GM23248 (cell line): ENCODE measurements around the gene NPAS3. TPM values are rescaled to one million over a fixed set of nuclear protein-coding genes. Genes with fewer than 3 reads are reported as not detected.

Experiments used
- DNase-seq: peaks from one replicate; pipeline ENCODE4 v3.0.0-alpha.2; 2015
- H2AFZ ChIP-seq: fragments of 200-600 bp; sonication (generic); 2 replicates; pipeline ENCODE4 v1.6.1; 2016; ENCODE audit warnings: antibody characterized with exemption
- H3F3A ChIP-seq: fragments of 200-600 bp; sonication (generic); 2 replicates; pipeline ENCODE4 v1.6.1; 2016; ENCODE audit warnings: mild to moderate bottlenecking, antibody characterized with exemption, mixed run types; ENCODE audit not compliant: insufficient read depth
- H3K27ac ChIP-seq: fragments of 200-600 bp; sonication (generic); 2 replicates; pipeline ENCODE4 v1.5.1; 2016; ENCODE audit warnings: mild to moderate bottlenecking
- H3K27me3 ChIP-seq: fragments of 200-600 bp; sonication (generic); replicated peaks from 2 replicates; pipeline ENCODE4 v1.6.1; 2016; ENCODE audit warnings: mild to moderate bottlenecking; ENCODE audit not compliant: insufficient read depth
- H3K36me3 ChIP-seq: fragments of 200-600 bp; sonication (generic); 2 replicates; pipeline ENCODE4 v1.6.1; 2016; ENCODE audit warnings: low read depth, mild to moderate bottlenecking
- H3K4me1 ChIP-seq: fragments of 200-600 bp; sonication (generic); 2 replicates; pipeline ENCODE4 v1.6.1; 2016; ENCODE audit warnings: mild to moderate bottlenecking; ENCODE audit not compliant: insufficient read depth
- H3K4me2 ChIP-seq: fragments of 200-600 bp; sonication (generic); one replicate; pipeline ENCODE4 v1.6.1; 2016; ENCODE audit warnings: mild to moderate bottlenecking; ENCODE audit not compliant: unreplicated experiment
- H3K4me3 ChIP-seq: fragments of 200-600 bp; sonication (generic); 2 replicates; pipeline ENCODE4 v1.5.1; 2016; ENCODE audit warnings: mild to moderate bottlenecking
- H3K79me2 ChIP-seq: fragments of 200-600 bp; sonication (generic); 2 replicates; pipeline ENCODE4 v1.6.1; 2016; ENCODE audit warnings: mild to moderate bottlenecking; ENCODE audit not compliant: insufficient read depth
- H3K9ac ChIP-seq: fragments of 200-600 bp; sonication (generic); 2 replicates; pipeline ENCODE4 v1.6.1; 2016; ENCODE audit warnings: mild to moderate bottlenecking
- H3K9me2 ChIP-seq: fragments of 200-600 bp; sonication (generic); 2 replicates; pipeline ENCODE4 v1.6.1; 2016; ENCODE audit warnings: mixed run types, mild to moderate bottlenecking, moderate library complexity; ENCODE audit not compliant: insufficient read depth
- H3K9me3 ChIP-seq: fragments of 200-600 bp; sonication (generic); one replicate; pipeline ENCODE4 v1.6.1; 2017; ENCODE audit warnings: low read depth
- H4K20me1 ChIP-seq: fragments of 200-600 bp; sonication (generic); 2 replicates; pipeline ENCODE4 v1.6.0; 2016; ENCODE audit not compliant: insufficient read depth
- EZH2 ChIP-seq: fragments of 200-600 bp; sonication (generic); IDR thresholded peaks from 2 replicates; pipeline ENCODE4 v1.6.1; 2018; ENCODE audit warnings: antibody characterized with exemption, mild to moderate bottlenecking; ENCODE audit not compliant: insufficient read depth, poor library complexity, severe bottlenecking
- EZH2phosphoT487 ChIP-seq: fragments of 200-600 bp; sonication (generic); IDR thresholded peaks from 2 replicates; pipeline ENCODE4 v1.6.1; 2018; ENCODE audit warnings: antibody characterized with exemption, moderate library complexity, mild to moderate bottlenecking, low read depth; ENCODE audit not compliant: insufficient read depth
- WGBS, 2 experiments: methylation state at CpG; one replicate each; pipeline ENCODE4 v1.1.6; 2015 to 2017; ENCODE audit warnings: low lambda C conversion rate in 2 of 2, low coverage in 1 of 2; ENCODE audit errors: missing lambda C conversion rate in 2 of 2; 5-methylcytosine and 5-hydroxymethylcytosine counted together
- in situ Hi-C: fragments of 300-500 bp; cut with MboI; formaldehyde crosslinking; loops from 2 replicates; pipeline ENCODE4 v1.15.0; 2020
- polyA plus RNA-seq: library from polyadenylated mRNA; unstranded; fragments of >200 nt; fragmentation: Nextera tagmentation; extraction: Ambion mirVana; gene quantifications from 2 replicates; pipeline ENCODE4 v1.2.1, GENCODE V29; 2016
- total RNA-seq: library from RNA; depleted of rRNA; stranded (reverse); fragments of >200 nt; shearing (Covaris generic); gene quantifications from 2 replicates; pipeline ENCODE4 v1.2.3, GENCODE V29; 2014

The NPAS3 gene
- total and polyA plus RNA-seq, 2 experiments from 2014 or later: 0.65 TPM; not detected in 1

- Histone ChIP-seq H3K9me2 (no peaks in the 10 kb centered on the region), H3K4me3 (no peak overlapping the region), H3K36me3 (no peaks in the 10 kb centered on the region), H3K9me3 (no peaks in the 10 kb centered on the region), H3K27ac (no peak overlapping the region), H3K9ac (no peak overlapping the region), H4K20me1 (no peaks in the 10 kb centered on the region), H2AFZ (no peak overlapping the region), H3K79me2 (no peaks in the 10 kb centered on the region), H3K4me1 (peaks cover 4% of the 10 kb centered on the region; the same call in 1 of the 2 replicates), H3F3A (no peaks in the 10 kb centered on the region), H3K4me2 (no peak overlapping the region), H3K27me3 (no peaks in the 10 kb centered on the region)
- 56 to 65% methylated on average over 4 of the region's 4 CpGs for WGBS, 2 experiments
- no peak for DNase-seq
- TF ChIP-seq EZH2 (no peak), EZH2phosphoT487 (no peak)
- in situ Hi-C loops: no loop called here
Measured at GRCh38 chr14:33030386-33030785, 91.7 kb downstream of the NPAS3 start.

GRCh38 chr14:33035416-33036194, 96.9 kb downstream of the NPAS3 start:
- H4K20me1 ChIP-seq: no peaks in the 10 kb centered on the region
- H3K36me3 ChIP-seq: no peaks in the 10 kb centered on the region
- no peak overlapping the region for H3K4me2 ChIP-seq
- no peaks in the 10 kb centered on the region for H3K9me2 ChIP-seq
- no peak for TF ChIP-seq EZH2phosphoT487
- TF ChIP-seq EZH2: no peak
- in situ Hi-C loops: no loop called here
- H2AFZ ChIP-seq: no peak overlapping the region
- no peak overlapping the region for H3K4me3 ChIP-seq
- H3F3A ChIP-seq: no peaks in the 10 kb centered on the region
- no peak overlapping the region for H3K27ac ChIP-seq
- no peak for DNase-seq
- no peaks in the 10 kb centered on the region for H3K9me3 ChIP-seq
- WGBS, 2 experiments: 57 to 64% methylated on average over 5 of the region's 5 CpGs
- H3K27me3 ChIP-seq: no peaks in the 10 kb centered on the region
- H3K79me2 ChIP-seq: no peaks in the 10 kb centered on the region
- H3K9ac ChIP-seq: no peak overlapping the region
- no peaks in the 10 kb centered on the region for H3K4me1 ChIP-seq

- no peaks in the 10 kb centered on the region for H3K36me3 ChIP-seq
- H3F3A ChIP-seq: no peaks in the 10 kb centered on the region
- in situ Hi-C loops: no loop called here
- H3K27me3 ChIP-seq: no peaks in the 10 kb centered on the region
- H3K4me2 ChIP-seq: no peak overlapping the region
- no peaks in the 10 kb centered on the region for H3K4me1 ChIP-seq
- no peak overlapping the region for H2AFZ ChIP-seq
- H3K9ac ChIP-seq: no peak overlapping the region
- no peaks in the 10 kb centered on the region for H3K79me2 ChIP-seq
- H3K9me3 ChIP-seq: no peaks in the 10 kb centered on the region
- no peaks in the 10 kb centered on the region for H4K20me1 ChIP-seq
- no peak for DNase-seq
- WGBS, 2 experiments: 79 to 88% methylated on average over 3 of the region's 3 CpGs
- TF ChIP-seq EZH2phosphoT487 (no peak), EZH2 (no peak)
- no peaks in the 10 kb centered on the region for H3K9me2 ChIP-seq
- H3K27ac ChIP-seq: no peak overlapping the region
- no peak overlapping the region for H3K4me3 ChIP-seq
Measured at GRCh38 chr14:33039311-33039710, 100.6 kb downstream of the NPAS3 start.

GRCh38 chr14:33040372-33041140, 101.9 kb downstream of the NPAS3 start:
- Histone ChIP-seq H3K4me2 (no peak overlapping the region), H3K9me3 (no peaks in the 10 kb centered on the region), H3K4me3 (no peak overlapping the region), H3K9ac (no peak overlapping the region), H4K20me1 (no peaks in the 10 kb centered on the region), H3K9me2 (no peaks in the 10 kb centered on the region), H3K4me1 (no peaks in the 10 kb centered on the region), H3K36me3 (no peaks in the 10 kb centered on the region), H3K27ac (no peak overlapping the region), H2AFZ (no peak overlapping the region), H3K27me3 (no peaks in the 10 kb centered on the region), H3F3A (no peaks in the 10 kb centered on the region), H3K79me2 (no peaks in the 10 kb centered on the region)
- in situ Hi-C loops: no loop called here
- DNase-seq: no peak
- TF ChIP-seq EZH2phosphoT487 (no peak), EZH2 (no peak)
- 61 to 67% methylated on average over 3 of the region's 3 CpGs for WGBS, 2 experiments
